Aorta (tissue), 5 donors: ENCODE data around the gene LARGE1. TPM values are rescaled to one million over a fixed set of nuclear protein-coding genes. Genes with fewer than 3 reads are reported as not detected.

ENCODE experiments used
- ATAC-seq: fragments of 200-7000 bp; cut with Tn5 transposase; one replicate; pipeline ENCODE4 v1.9.1; 2022; ENCODE audit warnings: moderate library complexity; ENCODE audit not compliant: low FRiP score
- DNase-seq, 2 donors: peaks; one replicate each; pipeline ENCODE4 v3.0.0-alpha.2; 2020
- H3K27ac ChIP-seq, 2 donors: one replicate each; pipeline ENCODE4 v1.5.1; 2013; ENCODE audit warnings: low read length in 2 of 2, mild to moderate bottlenecking in 2 of 2, moderate library complexity in 2 of 2, control low read depth in 1 of 2, inconsistent platforms in 1 of 2, low read depth in 1 of 2
- H3K27me3 ChIP-seq, 2 donors: one replicate each; pipeline ENCODE4 v1.6.1; 2013; ENCODE audit warnings: control low read depth in 1 of 2, low read length in 1 of 2, mild to moderate bottlenecking in 1 of 2, moderate library complexity in 1 of 2; ENCODE audit not compliant: insufficient read depth in 2 of 2, control insufficient read depth in 1 of 2
- H3K36me3 ChIP-seq, 2 donors: one replicate each; pipeline ENCODE4 v1.6.1; 2013; ENCODE audit warnings: control low read depth in 1 of 2, low read length in 1 of 2, mild to moderate bottlenecking in 1 of 2; ENCODE audit not compliant: insufficient read depth in 2 of 2, control insufficient read depth in 1 of 2
- H3K4me1 ChIP-seq, 2 donors: one replicate each; pipeline ENCODE4 v1.6.1; 2013; ENCODE audit warnings: low read length in 2 of 2, control low read depth in 1 of 2, mild to moderate bottlenecking in 1 of 2, moderate library complexity in 1 of 2; ENCODE audit not compliant: insufficient read depth in 2 of 2, control insufficient read depth in 1 of 2
- H3K4me3 ChIP-seq, 2 donors: one replicate each; pipeline ENCODE4 v1.5.1; 2013; ENCODE audit warnings: low read length in 2 of 2, control low read depth in 1 of 2, mild to moderate bottlenecking in 1 of 2
- H3K9me3 ChIP-seq: one replicate; pipeline ENCODE4 v1.6.1; 2013; ENCODE audit warnings: mild to moderate bottlenecking, low read length; ENCODE audit not compliant: control insufficient read depth
- WGBS, 2 donors: extraction: QIAGEN DNeasy Blood & Tissue Kit; methylation state at CpG; one replicate each; pipeline ENCODE4 v1.1.7; 2013; 5-methylcytosine and 5-hydroxymethylcytosine counted together
- intact Hi-C, 2 donors: fragments of 100-400 bp; cut with DNase I; formaldehyde crosslinking; loops; one replicate each; pipeline versions ENCODE4 v1.14.2 to v1.15.0; 2022
- polyA plus RNA-seq, 2 donors: library from polyadenylated mRNA; stranded (reverse); fragments of 200-250 nt; gene quantifications; one replicate each; pipeline ENCODE4 v1.2.3, GENCODE V29; 2013
- total RNA-seq, 2 donors: library from RNA; stranded (reverse); fragmentation: NEBNext Ultra II Directional; extraction: Animal tissue kit (Norgen Biotek cat#: 25700); gene quantifications; one replicate each; pipeline ENCODE4 v1.2.1, GENCODE V29; 2021
- donor health status: healthy with polysubstance abuse.
- donor health status: Bipolar disorder and iron deficiency.
- donor health status: DM: no; HTN: no; CAD: no.
- donor health status: DM: no; HTN: no; CAD: no.
- donor health status: DM: yes; HTN: yes; CAD: no.

The LARGE1 gene
- total and polyA plus RNA-seq, 4 donors, result 2.6 to 52.5 (median 24.0) TPM

- peaks cover 4% of the 10 kb centered on the region for H3K9me3 ChIP-seq
- intact Hi-C loops, result loop anchor here (5.0 to 10.0 kb wide), 2 partner anchors 405 to 588 kb away; partner anchors contain the start of gene LARGE1 (in 1 of the 2)
- no peaks in the 10 kb centered on the region for H3K4me1 ChIP-seq
- no peaks in the 10 kb centered on the region for H3K36me3 ChIP-seq
- WGBS, 2 donors, result 44 to 53% methylated on average over 13 of the region's 13 CpGs
- no peak for DNase-seq
- H3K27me3 ChIP-seq, result no peaks in the 10 kb centered on the region
- peak; percentile 59 for ATAC-seq
- no peak overlapping the region for H3K4me3 ChIP-seq
- no peak overlapping the region for H3K27ac ChIP-seq
Measured at GRCh38 chr22:33519071-33519973, 401.0 kb downstream of the LARGE1 start.

GRCh38 chr22:33518405-33518804, 401.9 kb downstream of the LARGE1 start:
- WGBS, 2 donors, result 94 to 96% methylated on average over 7 of the region's 7 CpGs
- ATAC-seq, result no peak
- H3K27ac ChIP-seq, result no peak overlapping the region
- peaks cover 4% of the 10 kb centered on the region for H3K9me3 ChIP-seq
- intact Hi-C loops, result loop anchor here (5.0 to 10.0 kb wide), 2 partner anchors 406 to 589 kb away; partner anchors contain the start of gene LARGE1 (in 1 of the 2)
- H3K36me3 ChIP-seq, result no peaks in the 10 kb centered on the region
- peaks cover 0 to under 1% of the 10 kb centered on the region in 2 donors for H3K4me1 ChIP-seq
- no peak for DNase-seq
- H3K4me3 ChIP-seq, result no peak overlapping the region
- no peaks in the 10 kb centered on the region for H3K27me3 ChIP-seq

- ATAC-seq, result no peak
- H3K27me3 ChIP-seq, result no peaks in the 10 kb centered on the region
- 73 to 75% methylated on average over 8 of the region's 8 CpGs for WGBS, 2 donors
- no peaks in the 10 kb centered on the region for H3K36me3 ChIP-seq
- intact Hi-C loops, result loop anchor here (5.0 to 10.0 kb wide), 2 partner anchors 409 to 592 kb away; partner anchors contain the start of gene LARGE1 (in 1 of the 2)
- no peak overlapping the region for H3K27ac ChIP-seq
- no peak overlapping the region for H3K4me3 ChIP-seq
- H3K4me1 ChIP-seq, result peaks cover 0 to 3% of the 10 kb centered on the region in 2 donors
- peak; percentile 43 to 76 for DNase-seq
- H3K9me3 ChIP-seq, result no peaks in the 10 kb centered on the region
Measured at GRCh38 chr22:33515795-33516194, 404.5 kb downstream of the LARGE1 start.

- no peak for DNase-seq
- intact Hi-C loops, result loop anchor here in 1 of 2 donors (10.0 kb wide), 1 partner anchor 411 kb away; the partner anchor contains the start of gene LARGE1
Measured at GRCh38 chr22:33513388-33514338, 406.6 kb downstream of the LARGE1 start.

GRCh38 chr22:33512908-33513307, 407.4 kb downstream of the LARGE1 start:
- intact Hi-C loops, result loop anchor here in 1 of 2 donors (10.0 kb wide), 1 partner anchor 412 kb away; the partner anchor contains the start of gene LARGE1
- Histone ChIP-seq H3K27me3 (no peaks in the 10 kb centered on the region), H3K9me3 (no peaks in the 10 kb centered on the region), H3K4me3 (no peak overlapping the region), H3K27ac (no peak overlapping the region), H3K4me1 (peaks cover 0 to 3% of the 10 kb centered on the region in 2 donors), H3K36me3 (no peaks in the 10 kb centered on the region)
- no peak for DNase-seq
- 32 to 46% methylated on average over 3 of the region's 3 CpGs for WGBS, 2 donors
- no peak for ATAC-seq

More at GRCh38 chr22:33513388-33514338, 406.6 kb downstream of the LARGE1 start:
- Histone ChIP-seq H3K4me1 (peaks cover 0 to 3% of the 10 kb centered on the region in 2 donors), H3K9me3 (no peaks in the 10 kb centered on the region), H3K27me3 (no peaks in the 10 kb centered on the region), H3K4me3 (no peak overlapping the region), H3K36me3 (no peaks in the 10 kb centered on the region), H3K27ac (no peak overlapping the region)
- 60 to 70% methylated on average over 7 of the region's 7 CpGs for WGBS, 2 donors
- ATAC-seq, result no peak

GRCh38 chr22:33510429-33510904, 409.8 kb downstream of the LARGE1 start:
- Histone ChIP-seq H3K27me3 (no peaks in the 10 kb centered on the region), H3K36me3 (no peaks in the 10 kb centered on the region), H3K27ac (no peak overlapping the region), H3K4me3 (no peak overlapping the region), H3K4me1 (peaks cover 0 to 3% of the 10 kb centered on the region in 2 donors), H3K9me3 (no peaks in the 10 kb centered on the region)
- no peak for DNase-seq
- intact Hi-C loops, result loop anchor here in 1 of 2 donors (10.0 kb wide), 1 partner anchor 414 kb away; the partner anchor contains the start of gene LARGE1
- 94 to 96% methylated on average over 6 of the region's 6 CpGs for WGBS, 2 donors
- ATAC-seq, result no peak

- no peak overlapping the region for H3K4me3 ChIP-seq
- no peaks in the 10 kb centered on the region for H3K36me3 ChIP-seq
- H3K9me3 ChIP-seq, result no peaks in the 10 kb centered on the region
- no peaks in the 10 kb centered on the region for H3K4me1 ChIP-seq
- no peaks in the 10 kb centered on the region for H3K27me3 ChIP-seq
- no peak for ATAC-seq
- 77 to 88% methylated on average over 7 of the region's 7 CpGs for WGBS, 2 donors
- intact Hi-C loops, result no loop called here
- H3K27ac ChIP-seq, result no peak overlapping the region
- no peak for DNase-seq
Measured at GRCh38 chr22:33504941-33505625, 415.2 kb downstream of the LARGE1 start.
